NCI-H1694 (cell line): Measurements from ENCODE around the gene AUH.
"Not testable (repeated sequence)": the region's sequence is repeated elsewhere in the genome, so short reads cannot be mapped to it uniquely, and the experiment has no call there.

Experiments used
- DNase-seq: peaks from one replicate; lab custom pipeline; 2025; lab: John Stamatoyannopoulos, UW

The AUH gene

DNA sequence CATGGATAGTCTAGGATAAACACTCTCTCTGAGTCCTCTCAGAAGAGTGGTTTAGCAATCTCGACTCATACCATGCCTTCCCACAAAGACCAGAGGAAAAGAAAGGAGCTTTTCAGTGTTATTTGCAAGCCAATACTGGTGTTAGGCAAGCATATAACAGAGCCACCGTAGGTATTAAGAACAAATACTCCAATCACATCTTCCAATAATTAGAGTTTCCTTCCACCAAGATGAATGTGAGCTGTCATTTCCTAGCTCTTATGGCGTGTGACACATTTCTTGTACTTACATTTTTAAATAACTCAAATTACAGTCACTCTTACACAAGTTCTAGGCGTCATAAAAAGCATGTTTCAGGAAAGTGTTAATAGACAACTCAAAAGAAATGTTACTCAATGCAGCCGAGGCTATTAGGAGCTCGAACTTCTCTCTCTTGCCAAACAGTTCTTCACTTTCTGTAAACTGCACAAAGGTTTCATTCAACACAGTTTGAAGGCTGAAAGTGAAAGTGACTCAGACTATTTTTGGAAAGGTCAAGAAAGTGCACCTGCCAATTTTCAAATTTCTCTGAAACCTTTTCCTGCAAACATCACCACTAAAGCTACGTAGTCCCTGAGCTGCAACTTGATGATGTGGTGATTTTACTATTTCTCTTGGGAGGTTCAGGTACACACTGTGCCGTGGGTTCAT lies 153.8 kb downstream of the AUH start:
- no peak for DNase-seq

DNA sequence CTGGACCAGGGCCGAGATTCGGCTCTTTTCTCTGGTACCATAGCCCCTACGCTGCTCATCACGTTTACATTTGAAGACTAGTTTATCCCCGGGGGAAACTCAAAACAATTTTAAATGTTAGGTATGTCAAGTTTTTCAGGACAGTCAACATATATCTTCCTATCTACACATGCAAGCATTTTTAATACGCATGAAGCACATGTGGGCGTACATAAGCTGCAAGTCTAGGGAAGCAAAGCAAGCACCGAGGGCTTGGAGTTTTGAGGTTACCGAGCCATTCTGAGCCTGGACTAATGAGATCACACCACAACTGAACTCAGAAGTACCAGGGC lies 154.4 kb downstream of the AUH start:
- DNase-seq = no peak

DNA sequence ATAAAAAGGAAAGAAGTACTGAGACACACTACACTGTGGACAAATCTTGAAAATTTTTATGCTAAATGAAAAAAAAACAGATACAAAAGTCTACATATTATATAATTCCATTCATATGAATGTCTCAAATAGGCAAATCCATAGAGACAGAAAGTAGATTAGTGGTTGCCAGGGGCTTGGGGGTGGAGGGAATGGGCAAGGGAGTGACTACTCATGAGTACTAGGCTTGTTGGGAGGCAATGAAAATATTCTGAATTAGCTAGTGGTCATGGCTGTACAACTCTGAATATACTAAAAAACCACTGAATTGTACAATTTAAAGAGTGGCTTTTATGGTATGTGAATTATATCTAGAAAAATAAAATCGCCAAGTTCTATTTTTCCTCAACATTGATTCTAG lies 154.9 kb downstream of the AUH start:
- no peak for DNase-seq

DNA sequence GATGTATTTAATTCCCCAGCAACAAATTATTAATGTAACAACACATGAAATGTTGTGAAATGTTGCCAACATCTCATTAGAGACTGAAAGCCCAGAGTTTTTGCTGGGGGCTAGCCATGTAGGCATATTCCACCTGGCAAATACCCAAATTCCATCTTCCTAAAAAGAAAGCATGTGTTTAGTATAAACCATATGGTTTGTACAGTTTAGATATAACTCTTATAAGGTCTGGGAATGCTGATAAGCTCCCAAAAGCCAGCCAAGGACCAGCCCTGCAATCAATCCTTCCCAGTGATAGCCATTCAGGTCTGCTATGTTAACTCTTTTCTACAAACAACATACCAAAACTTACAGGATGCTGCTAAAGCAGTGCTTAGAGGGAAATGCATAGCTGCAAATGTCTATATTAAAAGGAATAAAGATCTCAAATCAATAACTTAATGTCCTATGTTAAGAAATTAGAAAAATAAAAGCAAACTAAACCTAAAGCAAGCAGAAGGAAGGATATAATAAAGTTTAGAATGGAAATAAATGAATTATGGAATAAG lies 158.9 kb downstream of the AUH start:
- no peak for DNase-seq

DNA sequence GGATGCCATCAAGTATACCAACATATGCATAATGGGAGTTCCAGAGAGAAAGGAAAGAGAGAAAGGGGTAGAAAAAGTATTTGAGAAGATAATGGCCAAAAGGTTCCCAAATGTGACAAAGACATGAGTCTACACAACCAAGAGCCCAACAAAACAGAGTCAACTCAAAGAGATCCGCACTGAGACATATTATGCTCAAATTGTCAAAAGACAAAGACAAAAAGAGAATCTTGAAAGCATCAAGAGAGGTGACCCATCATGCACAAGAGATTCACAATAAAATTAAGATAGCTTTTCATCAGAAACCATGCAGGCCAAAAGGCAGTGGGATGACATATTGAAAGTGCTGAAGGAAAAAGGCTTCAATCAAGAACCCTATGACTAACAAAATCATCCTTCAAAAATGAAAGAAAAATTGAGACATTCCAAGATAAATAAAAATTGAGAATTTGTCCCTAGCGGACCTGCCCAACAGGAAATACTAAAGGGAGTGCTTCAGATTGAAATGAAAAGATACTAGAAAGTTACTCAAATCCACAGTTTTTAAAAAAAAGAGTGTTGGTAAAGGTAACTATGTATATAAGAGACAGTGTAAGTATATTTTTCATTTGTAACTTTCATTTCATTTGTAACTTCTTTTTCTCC lies 160.9 kb downstream of the AUH start:
- no peak for DNase-seq

DNA sequence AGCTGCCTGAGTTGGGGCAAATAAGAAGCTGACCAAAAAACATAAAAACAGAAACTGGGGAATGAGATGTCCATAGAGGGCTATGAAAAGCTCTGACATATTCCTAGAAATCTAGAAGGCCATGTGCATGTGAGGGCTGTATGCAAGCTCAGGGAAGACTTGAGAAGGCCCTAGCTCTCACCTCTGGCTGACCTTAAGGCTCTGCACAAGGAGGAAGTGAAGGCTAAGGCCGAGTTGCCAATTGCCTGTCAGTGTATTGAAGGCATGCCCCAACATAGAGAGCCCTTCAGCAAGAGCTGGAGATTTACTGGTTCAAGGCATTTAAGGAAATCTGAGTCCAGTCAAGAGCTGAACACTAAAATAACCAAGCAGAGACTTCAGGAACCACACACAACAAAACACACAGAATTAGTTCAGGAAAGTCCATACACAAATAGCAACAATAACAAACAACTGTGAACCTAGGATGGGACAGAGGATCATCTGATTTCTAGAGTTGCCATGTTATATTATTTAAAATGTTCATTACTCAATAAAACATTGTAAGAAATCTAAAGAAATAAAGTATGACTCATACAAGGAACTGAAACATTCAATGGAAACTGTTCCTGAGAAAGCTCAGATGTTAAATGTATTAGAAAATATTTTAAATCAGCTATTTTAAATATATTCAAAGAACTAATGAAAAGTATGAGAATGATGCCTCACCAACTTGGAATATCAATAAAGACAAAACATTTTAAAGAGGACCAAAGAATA lies 161.8 kb downstream of the AUH start:
- no peak for DNase-seq

DNA sequence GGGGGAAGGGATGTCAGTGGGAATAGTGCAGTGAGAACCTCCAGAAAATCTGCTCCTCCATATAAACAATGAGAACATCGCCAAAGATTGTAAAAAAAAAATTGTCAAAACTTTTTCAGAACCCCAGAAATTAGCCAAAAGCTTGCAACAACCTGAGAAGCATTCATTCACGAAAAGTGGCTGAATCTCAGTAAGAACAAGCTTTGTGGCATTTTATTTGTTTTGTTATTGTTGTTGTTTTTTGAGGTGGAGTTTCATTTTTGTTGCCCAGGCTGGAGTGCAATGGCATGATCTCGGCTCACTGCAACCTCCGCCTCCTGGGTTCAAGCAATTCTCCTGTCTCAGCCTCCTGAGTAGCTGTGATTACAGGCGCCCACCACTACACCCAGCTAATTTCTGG lies 162.8 kb downstream of the AUH start:
- not testable (repeated sequence) for DNase-seq

DNA sequence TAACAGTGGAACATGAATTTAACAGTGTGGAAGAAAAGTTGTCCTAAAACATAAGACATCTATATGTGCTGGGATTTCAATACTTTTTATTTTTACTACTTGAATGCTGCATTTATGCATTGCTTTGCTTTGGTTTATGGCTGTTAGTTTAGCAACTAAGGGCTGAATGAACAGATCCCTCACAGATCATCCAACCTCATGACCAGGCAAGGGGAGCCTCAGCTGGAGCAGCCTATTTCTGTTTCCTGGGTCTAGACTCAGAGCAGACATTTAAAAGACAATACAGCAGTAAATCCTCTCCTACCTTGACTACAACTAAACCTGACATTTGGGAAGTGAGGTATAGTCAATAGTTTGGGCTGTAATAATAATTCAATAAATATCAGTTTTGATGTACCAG lies 163.3 kb downstream of the AUH start:
- DNase-seq = no peak

DNA sequence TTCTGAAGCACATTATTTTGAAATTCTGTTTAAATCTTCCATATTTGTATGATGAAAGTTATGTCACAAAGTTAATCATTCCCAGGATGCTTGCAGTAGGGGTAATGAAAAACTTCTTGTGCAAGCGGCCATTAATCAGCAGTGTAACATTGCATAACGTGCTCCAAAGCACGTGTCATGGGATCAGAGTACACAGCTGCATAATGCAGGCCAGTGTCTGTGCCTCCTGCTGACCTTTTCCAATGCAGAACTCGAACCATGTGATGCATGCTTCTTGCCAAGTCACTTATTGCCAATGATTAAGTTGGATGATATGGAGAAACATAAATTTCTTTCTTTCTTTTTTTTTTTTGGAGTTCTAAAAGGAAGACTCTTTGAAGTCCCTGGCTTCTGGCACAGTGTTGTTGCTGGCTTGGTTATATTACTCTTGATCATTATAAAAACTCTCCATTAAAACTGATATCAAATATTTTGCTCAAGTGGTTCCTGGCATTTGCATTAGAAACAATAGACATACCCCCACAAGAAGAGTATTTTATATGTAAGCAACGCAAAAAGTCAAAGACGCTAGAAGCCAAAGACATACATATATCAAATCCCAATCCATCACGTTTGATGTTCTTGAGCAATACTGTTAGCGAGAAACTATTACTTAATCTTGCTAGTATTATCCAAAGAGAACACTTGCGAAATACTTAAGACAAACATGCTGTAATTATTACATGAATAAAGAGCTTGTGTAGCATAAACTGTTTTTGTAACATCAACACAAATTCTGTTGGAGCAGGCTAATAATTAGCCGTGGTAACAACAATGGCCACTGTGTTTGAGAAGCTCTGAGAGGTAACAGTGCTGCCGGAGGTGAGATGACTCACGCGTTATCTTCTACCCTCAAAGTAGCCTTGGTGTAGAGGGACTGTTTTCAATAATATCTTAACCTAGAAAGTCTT lies 164.2 kb downstream of the AUH start:
- DNase-seq = no peak

DNA sequence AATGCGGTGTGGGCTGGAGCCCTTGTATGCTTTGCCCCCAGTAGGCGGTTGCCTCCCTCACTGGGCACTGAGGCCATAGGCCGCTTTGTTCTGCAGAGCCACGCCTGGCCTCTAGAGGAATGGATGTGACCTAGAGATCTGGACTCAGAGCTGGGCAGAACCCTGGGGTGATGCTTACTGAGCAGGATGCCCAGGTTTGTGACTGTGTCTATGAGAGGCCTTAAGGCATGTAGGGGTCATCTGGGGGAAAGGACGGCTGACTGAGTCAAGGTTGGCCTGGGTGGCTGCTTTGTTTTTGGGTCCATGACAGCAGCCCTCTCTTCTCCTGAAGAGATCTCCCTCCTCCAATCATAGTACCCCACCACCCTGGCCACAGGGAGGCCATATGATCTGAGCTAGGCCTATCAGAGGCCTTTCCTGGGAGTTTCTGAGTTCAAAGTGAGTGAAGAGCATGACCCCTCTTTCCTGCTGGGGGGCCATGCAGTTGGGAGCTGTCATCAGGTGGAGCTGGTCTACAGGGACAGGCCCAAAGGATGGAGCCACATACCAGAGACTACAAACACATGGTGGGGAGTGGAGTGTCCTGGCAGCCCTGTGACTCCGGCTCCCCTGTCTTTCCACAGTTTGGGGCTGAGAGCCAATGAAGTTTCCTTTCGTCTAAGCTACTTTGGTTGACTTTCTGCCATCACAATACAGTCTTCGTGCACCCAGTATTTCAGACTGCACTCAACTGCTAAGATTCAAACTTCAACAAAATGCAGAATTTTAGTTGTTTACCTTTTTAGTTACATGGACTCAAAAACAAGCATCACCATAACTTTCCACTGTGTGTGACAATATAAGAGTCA lies 165.4 kb downstream of the AUH start:
- DNase-seq = no peak

DNA sequence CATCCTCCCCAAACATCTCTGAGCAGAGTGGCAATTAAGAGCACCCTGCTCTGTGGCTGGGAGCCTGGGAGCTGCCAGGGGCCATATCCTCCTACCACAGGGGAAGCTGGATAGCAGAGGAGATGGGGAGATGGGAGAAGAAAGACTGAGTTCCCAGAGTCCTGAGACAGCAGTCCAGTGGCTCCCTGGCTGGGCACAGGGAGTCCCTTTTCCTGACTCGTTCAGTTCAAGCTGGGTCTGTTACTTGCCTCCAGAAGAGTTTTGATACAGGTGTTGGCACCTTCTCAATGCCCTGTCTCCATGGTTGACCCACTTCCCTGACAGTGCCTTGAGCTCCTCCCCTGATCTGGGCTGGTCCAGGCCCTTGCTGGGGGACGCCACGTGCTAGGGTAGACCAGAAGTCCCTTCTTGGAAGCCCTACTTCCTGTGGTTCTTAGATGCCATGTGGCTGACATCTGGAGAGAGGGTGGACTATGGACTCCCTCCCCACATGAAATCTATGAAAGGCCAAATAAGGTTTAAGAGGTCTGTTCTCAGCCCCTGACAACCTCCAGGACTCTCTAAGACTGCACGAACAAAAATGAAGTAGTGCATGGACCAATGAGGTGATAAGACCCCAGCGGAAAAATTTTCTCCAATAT lies 166.2 kb downstream of the AUH start:
- DNase-seq = no peak

DNA sequence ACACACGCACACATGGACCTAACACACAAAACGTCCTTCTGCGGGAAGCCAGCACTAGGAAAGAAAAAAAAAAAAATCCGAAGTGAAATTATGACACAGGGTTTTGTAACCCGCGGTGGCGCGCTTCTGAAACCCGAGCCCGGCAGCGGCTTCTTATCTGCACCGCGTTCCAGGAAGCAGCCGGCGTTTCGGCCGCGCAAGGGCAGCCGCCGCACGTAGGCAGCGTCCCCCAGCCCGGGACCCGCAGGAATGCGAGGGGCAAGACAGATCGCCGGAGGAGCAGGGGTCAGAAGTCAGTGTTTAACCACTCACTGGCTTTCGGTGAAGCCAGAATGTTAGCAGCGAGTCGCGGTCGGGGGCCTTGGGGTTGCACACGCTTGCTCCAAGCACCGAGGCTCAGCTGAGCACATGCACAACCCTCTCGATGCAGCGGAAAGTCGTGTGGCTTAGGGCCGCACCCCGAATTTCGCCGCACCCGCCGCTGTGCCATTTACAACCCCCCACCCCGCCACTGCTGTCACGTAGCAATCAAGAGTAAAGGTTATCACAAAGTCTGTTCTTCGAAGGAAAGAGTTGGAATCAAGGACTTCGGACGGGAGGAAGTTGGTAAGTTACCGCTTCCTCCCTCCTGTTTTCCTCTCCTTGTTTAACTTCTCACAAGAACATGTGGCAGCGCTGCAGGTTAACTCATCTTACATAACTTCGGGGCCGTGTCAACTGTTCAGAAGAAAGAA lies 167.9 kb downstream of the AUH start:
- no peak for DNase-seq

DNA sequence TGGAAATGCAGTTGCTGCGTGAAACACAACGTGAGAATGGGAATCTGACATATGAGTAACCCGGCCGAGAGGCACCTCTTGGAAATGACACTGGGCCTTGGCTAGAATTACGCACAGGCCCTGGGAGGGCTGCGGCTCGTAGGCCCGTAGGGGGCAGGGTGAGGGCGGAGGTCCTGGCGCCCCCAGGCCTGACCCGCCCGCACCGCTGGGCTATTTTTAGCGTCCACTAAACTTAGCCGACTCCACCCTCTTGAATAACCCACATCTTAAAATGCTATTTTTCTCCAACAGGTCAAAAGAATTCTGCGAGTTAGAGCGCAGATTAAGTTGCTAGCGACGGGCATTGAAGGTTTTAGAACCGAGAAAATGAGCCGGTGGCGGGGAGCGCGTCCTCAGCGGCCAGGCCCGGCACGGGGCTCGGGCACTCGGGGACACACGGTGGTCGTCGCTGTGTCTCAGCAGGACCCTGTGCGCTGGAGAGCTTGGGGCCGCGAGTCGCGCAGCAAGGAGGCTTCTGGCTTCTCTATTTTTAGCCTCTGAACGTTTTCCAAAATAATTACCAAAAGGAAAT lies 168.5 kb downstream of the AUH start:
- no peak for DNase-seq

DNA sequence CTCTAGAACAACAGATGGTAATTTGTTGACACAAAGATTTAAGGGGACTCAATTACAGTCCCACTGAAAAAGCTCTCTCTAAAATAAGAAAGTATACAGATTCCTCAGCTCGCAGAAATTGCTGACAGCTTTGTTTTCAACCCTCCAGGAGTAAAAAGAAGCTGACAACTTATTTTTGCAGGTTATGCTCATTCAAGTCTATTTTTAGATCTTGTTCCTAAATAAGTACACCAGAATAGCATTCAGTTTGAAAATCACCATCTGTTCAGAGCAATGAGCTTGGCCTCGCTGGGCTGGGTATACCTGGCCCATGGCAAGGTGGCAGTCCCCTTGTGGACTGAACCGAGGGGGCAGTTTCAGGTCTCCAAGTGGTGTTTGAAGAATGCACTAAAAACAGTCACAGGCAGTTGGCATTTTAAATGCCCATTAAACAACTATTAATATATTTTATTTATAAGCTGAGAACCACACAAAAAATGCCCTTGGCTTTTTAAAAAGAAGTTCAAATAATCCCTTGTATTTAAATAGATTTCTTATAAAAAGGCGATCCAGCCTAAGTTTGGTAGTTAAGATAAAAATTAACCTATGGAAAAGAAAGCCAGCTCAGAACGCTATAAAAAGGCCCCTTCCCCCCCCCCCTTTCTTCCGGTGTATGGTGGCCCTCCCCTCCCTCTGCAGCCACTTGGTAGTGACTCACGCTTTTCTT lies 169.2 kb downstream of the AUH start:
- DNase-seq = peak; percentile 58

DNA sequence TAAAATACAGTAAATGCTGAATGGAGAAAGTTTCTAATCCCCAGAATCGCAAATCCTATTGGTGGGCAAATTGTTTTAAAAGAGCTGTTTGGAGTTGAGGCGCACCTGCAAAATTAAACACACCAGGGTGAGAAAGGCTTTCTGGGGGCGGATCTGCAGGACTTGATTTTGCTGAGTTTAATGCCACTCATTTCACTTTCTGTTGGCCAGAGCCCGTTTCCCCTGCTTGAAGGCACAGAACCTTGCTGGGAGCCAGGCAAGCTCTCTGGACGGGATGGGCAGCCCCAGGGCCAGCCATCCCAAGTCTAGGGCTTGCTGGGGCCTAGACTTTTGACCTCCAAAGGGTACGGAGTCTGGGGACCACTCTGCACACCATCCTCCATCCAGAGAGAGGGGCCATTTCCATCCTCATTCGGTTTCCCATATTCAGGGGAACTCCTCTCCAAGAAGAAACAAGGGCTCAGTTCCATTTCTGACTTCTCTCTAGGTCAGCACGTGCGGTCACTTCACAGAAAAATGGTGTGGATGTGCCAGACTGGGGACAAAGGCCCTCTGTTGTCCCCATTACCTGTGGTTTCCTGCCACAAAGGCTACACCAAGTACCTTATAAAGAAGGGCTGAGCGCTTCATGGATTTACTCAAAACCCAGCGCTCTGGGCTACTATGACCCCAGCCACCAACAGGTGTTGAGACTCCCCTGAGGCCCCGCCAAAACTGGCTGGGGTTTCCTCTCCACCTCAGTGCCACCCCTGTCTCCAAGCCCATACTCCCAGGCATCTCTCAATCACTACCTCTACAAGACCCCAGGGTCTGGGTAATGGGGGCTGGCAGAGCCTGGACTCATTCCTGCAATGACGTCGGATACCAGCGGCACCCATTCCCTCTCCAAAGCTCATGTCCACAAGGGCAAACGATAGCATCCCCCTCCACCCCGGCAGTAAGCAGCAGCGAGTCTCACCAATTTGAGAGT lies 170.0 kb downstream of the AUH start:
- DNase-seq = no peak

DNA sequence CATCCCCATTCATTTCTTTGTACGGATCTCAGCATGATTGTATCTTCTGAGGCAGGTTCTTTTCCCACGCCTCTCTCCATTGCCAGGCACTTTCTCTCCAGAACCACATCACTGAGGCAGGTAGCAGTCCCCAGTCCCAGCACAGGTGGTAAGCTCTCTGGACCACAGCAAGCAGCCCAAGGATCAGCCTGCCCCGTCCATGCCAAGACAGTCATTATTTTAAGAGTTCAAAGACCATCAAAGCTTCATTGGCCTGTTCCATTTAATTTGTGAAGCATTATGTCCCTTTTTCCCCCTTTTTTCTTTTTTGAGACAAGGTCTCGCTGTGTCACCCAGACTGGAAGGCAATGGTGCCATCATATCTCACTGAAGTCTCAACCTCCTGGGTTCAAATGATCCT lies 171.7 kb downstream of the AUH start:
- no peak for DNase-seq

DNA sequence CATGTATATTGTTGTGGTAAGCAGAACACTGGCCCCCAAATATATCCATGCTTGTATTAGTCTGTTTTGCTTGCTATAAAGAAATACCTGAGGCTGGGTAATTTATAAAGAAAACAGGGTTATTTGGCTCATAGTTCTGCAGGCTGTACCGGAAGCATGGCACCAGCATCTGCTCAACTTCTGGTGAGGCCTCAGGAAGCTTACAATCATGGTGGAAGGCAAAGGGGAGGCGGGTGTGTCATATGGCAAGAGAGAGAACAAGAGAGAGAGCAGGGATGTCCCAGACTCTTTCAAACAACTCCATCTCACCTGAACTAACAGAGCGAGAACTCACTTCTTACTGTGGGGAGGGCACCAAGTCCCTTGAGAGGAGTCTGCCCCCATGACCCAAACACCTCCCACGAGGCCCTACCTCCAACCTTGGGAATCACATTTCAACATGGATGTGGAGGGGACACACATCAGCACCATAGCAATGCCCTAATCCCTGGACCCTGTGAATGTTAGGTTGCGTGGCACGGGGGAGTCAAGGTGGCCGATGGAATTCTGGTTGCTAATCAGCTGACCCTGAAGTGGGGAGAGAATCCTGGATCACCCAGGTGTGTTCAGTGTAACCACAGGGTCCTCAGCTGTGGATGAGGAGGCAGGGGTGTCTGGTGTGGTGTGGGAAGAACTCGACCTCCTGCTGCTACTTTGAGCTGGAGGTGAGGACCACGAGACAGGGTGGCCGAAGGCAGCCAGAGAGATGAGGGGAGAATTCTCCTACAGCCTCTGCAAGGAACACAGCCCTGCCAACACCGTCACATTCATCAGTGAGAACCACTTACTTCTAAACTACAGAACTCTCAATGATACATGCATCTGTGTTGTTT lies 172.8 kb downstream of the AUH start:
- DNase-seq = no peak
